T-helper 1 cell treated with Interleukin-12 subunit alpha and Interleukin-12 subunit beta and Interleukin-4 antibody, amounts not matched to agents 30 μg/mL and 1 μg/mL, for 36 hours (primary cell): ENCODE data around the gene SEC61G.

Experiments used
- H3K27ac Mint-ChIP-seq: one replicate; pipeline ENCODE4 v1.8.0; 2021; ENCODE audit warnings: mild to moderate bottlenecking, mixed read lengths
- H3K27me3 Mint-ChIP-seq: one replicate; pipeline ENCODE4 v1.8.0; 2021; ENCODE audit warnings: low read depth, mixed read lengths
- H3K36me3 Mint-ChIP-seq: one replicate; pipeline ENCODE4 v1.8.0; 2021; ENCODE audit warnings: low read depth, mixed read lengths
- H3K4me1 Mint-ChIP-seq: one replicate; pipeline ENCODE4 v1.8.0; 2021; ENCODE audit warnings: low read depth, mixed read lengths
- H3K4me3 Mint-ChIP-seq: one replicate; pipeline ENCODE4 v1.8.0; 2021; ENCODE audit warnings: mild to moderate bottlenecking, moderate library complexity, mixed read lengths
- H3K9me3 Mint-ChIP-seq: one replicate; pipeline ENCODE4 v1.8.0; 2021; ENCODE audit warnings: mixed read lengths

Gene SEC61G

GRCh38 chr7:54778696-54779540 lies 19.9 kb upstream of the SEC61G start:
- Mint-ChIP-seq H3K36me3 (no peaks in the 10 kb centered on the region), H3K4me1 (peaks cover 3% of the 10 kb centered on the region), H3K27ac (no peak overlapping the region), H3K9me3 (no peaks in the 10 kb centered on the region), H3K27me3 (no peaks in the 10 kb centered on the region), H3K4me3 (no peak overlapping the region)

GRCh38 chr7:54778166-54778565 lies 19.2 kb upstream of the SEC61G start:
- H3K9me3 Mint-ChIP-seq: no peaks in the 10 kb centered on the region
- no peak overlapping the region for H3K27ac Mint-ChIP-seq
- no peak overlapping the region for H3K4me3 Mint-ChIP-seq
- H3K27me3 Mint-ChIP-seq: no peaks in the 10 kb centered on the region
- H3K4me1 Mint-ChIP-seq: peaks cover 6% of the 10 kb centered on the region
- no peaks in the 10 kb centered on the region for H3K36me3 Mint-ChIP-seq

- Mint-ChIP-seq H3K27me3 (peaks cover 16% of the 10 kb centered on the region), H3K9me3 (no peaks in the 10 kb centered on the region), H3K36me3 (no peaks in the 10 kb centered on the region), H3K27ac (no peak overlapping the region), H3K4me1 (peaks cover 6% of the 10 kb centered on the region), H3K4me3 (no peak overlapping the region)
Observed at GRCh38 chr7:54774785-54775740, 16.1 kb upstream of the SEC61G start.

GRCh38 chr7:54773472-54774399 lies 14.7 kb upstream of the SEC61G start:
- peaks cover 6% of the 10 kb centered on the region for H3K4me1 Mint-ChIP-seq
- H3K36me3 Mint-ChIP-seq: no peaks in the 10 kb centered on the region
- H3K27ac Mint-ChIP-seq: no peak overlapping the region
- H3K4me3 Mint-ChIP-seq: peak overlapping the region; percentile 63
- no peaks in the 10 kb centered on the region for H3K9me3 Mint-ChIP-seq
- H3K27me3 Mint-ChIP-seq: peaks cover 29% of the 10 kb centered on the region

GRCh38 chr7:54769203-54769602 lies 10.2 kb upstream of the SEC61G start:
- H3K4me3 Mint-ChIP-seq: no peak overlapping the region
- no peaks in the 10 kb centered on the region for H3K9me3 Mint-ChIP-seq
- no peaks in the 10 kb centered on the region for H3K36me3 Mint-ChIP-seq
- peaks cover 7% of the 10 kb centered on the region for H3K4me1 Mint-ChIP-seq
- H3K27me3 Mint-ChIP-seq: peaks cover 48% of the 10 kb centered on the region
- no peak overlapping the region for H3K27ac Mint-ChIP-seq

GRCh38 chr7:54764861-54765260 lies 5.8 kb upstream of the SEC61G start:
- Mint-ChIP-seq H3K36me3 (peaks cover 1% of the 10 kb centered on the region), H3K27me3 (peaks cover 48% of the 10 kb centered on the region), H3K4me1 (peaks cover 8% of the 10 kb centered on the region), H3K4me3 (no peak overlapping the region), H3K9me3 (no peaks in the 10 kb centered on the region), H3K27ac (no peak overlapping the region)

GRCh38 chr7:54757711-54758110 lies 1.3 kb downstream of the SEC61G start:
- Mint-ChIP-seq H3K4me3 (peak overlapping the region; percentile 99), H3K4me1 (peaks cover 38% of the 10 kb centered on the region), H3K27ac (peak overlapping the region; percentile 98), H3K27me3 (peaks cover 6% of the 10 kb centered on the region), H3K9me3 (no peaks in the 10 kb centered on the region), H3K36me3 (peaks cover 26% of the 10 kb centered on the region)

- Mint-ChIP-seq H3K4me1 (peaks cover 5% of the 10 kb centered on the region), H3K36me3 (peaks cover 36% of the 10 kb centered on the region), H3K27me3 (no peaks in the 10 kb centered on the region), H3K9me3 (no peaks in the 10 kb centered on the region), H3K4me3 (no peak overlapping the region), H3K27ac (no peak overlapping the region)
Observed at GRCh38 chr7:54749200-54749599, 9.8 kb downstream of the SEC61G start.

- no peak overlapping the region for H3K27ac Mint-ChIP-seq
- H3K4me1 Mint-ChIP-seq: no peaks in the 10 kb centered on the region
- no peaks in the 10 kb centered on the region for H3K9me3 Mint-ChIP-seq
- H3K4me3 Mint-ChIP-seq: no peak overlapping the region
- no peaks in the 10 kb centered on the region for H3K27me3 Mint-ChIP-seq
- peaks cover 28% of the 10 kb centered on the region for H3K36me3 Mint-ChIP-seq
Observed at GRCh38 chr7:54747234-54747633, 11.8 kb downstream of the SEC61G start.

- Mint-ChIP-seq H3K27ac (no peak overlapping the region), H3K4me3 (no peak overlapping the region), H3K4me1 (no peaks in the 10 kb centered on the region), H3K27me3 (no peaks in the 10 kb centered on the region), H3K9me3 (no peaks in the 10 kb centered on the region), H3K36me3 (peaks cover 16% of the 10 kb centered on the region)
Observed at GRCh38 chr7:54743580-54743979, 15.4 kb downstream of the SEC61G start.

- Mint-ChIP-seq H3K4me3 (no peak overlapping the region), H3K27me3 (no peaks in the 10 kb centered on the region), H3K36me3 (no peaks in the 10 kb centered on the region), H3K27ac (no peak overlapping the region), H3K4me1 (no peaks in the 10 kb centered on the region), H3K9me3 (peaks cover 7% of the 10 kb centered on the region)
Observed at GRCh38 chr7:54738737-54739136, 20.3 kb downstream of the SEC61G start.

- Mint-ChIP-seq H3K27me3 (no peaks in the 10 kb centered on the region), H3K36me3 (no peaks in the 10 kb centered on the region), H3K4me3 (no peak overlapping the region), H3K27ac (no peak overlapping the region), H3K4me1 (no peaks in the 10 kb centered on the region), H3K9me3 (no peaks in the 10 kb centered on the region)
Observed at GRCh38 chr7:54729107-54729506, 29.9 kb downstream of the SEC61G start.

- H3K27ac Mint-ChIP-seq: no peak overlapping the region
- no peak overlapping the region for H3K4me3 Mint-ChIP-seq
- no peaks in the 10 kb centered on the region for H3K27me3 Mint-ChIP-seq
- H3K4me1 Mint-ChIP-seq: no peaks in the 10 kb centered on the region
- H3K36me3 Mint-ChIP-seq: no peaks in the 10 kb centered on the region
- H3K9me3 Mint-ChIP-seq: no peaks in the 10 kb centered on the region
Observed at GRCh38 chr7:54728411-54728810, 30.6 kb downstream of the SEC61G start.

GRCh38 chr7:54725255-54725654 lies 33.8 kb downstream of the SEC61G start:
- no peaks in the 10 kb centered on the region for H3K36me3 Mint-ChIP-seq
- no peaks in the 10 kb centered on the region for H3K9me3 Mint-ChIP-seq
- H3K4me1 Mint-ChIP-seq: no peaks in the 10 kb centered on the region
- no peak overlapping the region for H3K4me3 Mint-ChIP-seq
- no peaks in the 10 kb centered on the region for H3K27me3 Mint-ChIP-seq
- H3K27ac Mint-ChIP-seq: no peak overlapping the region
